Activated CD8-positive, alpha-beta T cell treated with anti-CD3 and anti-CD28 coated beads for 36 hours (primary cell): Measurements from ENCODE around the gene PAMR1. TPM values are rescaled to one million over a fixed set of nuclear protein-coding genes. Genes with fewer than 3 reads are reported as not detected.

Experiments
- ATAC-seq: fragments of 200-7000 bp; cut with Tn5 transposase; one replicate; pipeline ENCODE4 v1.10.0; 2021; ENCODE audit warnings: mild to moderate bottlenecking, moderate library complexity
- CTCF ChIA-PET: fragments of 350-600 bp; sonication (Branson Sonifier 250); formaldehyde crosslinking; loops from one replicate; lab custom pipeline; 2021; ENCODE audit warnings: antibody characterized with exemption; lab: Charles Lee
- POLR2A ChIA-PET: fragments of 350-600 bp; sonication (Branson Sonifier 250); formaldehyde crosslinking; loops from one replicate; lab custom pipeline; 2021; ENCODE audit warnings: antibody characterized with exemption; lab: Charles Lee
- DNase-seq: peaks from one replicate; pipeline ENCODE4 v3.0.0-alpha.2; 2020
- H3K27ac Mint-ChIP-seq: one replicate; pipeline ENCODE4 v1.8.0; 2021; ENCODE audit warnings: mild to moderate bottlenecking, mixed read lengths
- H3K27me3 Mint-ChIP-seq: one replicate; pipeline ENCODE4 v1.8.0; 2021; ENCODE audit warnings: mixed read lengths
- H3K36me3 Mint-ChIP-seq: one replicate; pipeline ENCODE4 v1.8.0; 2021; ENCODE audit warnings: low read depth, mixed read lengths
- H3K4me1 Mint-ChIP-seq: one replicate; pipeline ENCODE4 v1.8.0; 2021; ENCODE audit warnings: low read depth, mixed read lengths
- H3K4me3 Mint-ChIP-seq: one replicate; pipeline ENCODE4 v1.8.0; 2021; ENCODE audit warnings: mild to moderate bottlenecking, moderate library complexity, mixed read lengths
- H3K9me3 Mint-ChIP-seq: one replicate; pipeline ENCODE4 v1.8.0; 2021; ENCODE audit warnings: mixed read lengths
- intact Hi-C: fragments of 100-400 bp; cut with micrococcal nuclease; formaldehyde crosslinking; loops from one replicate; pipeline ENCODE4 v1.10.0; 2022
- total RNA-seq, 2 experiments: library from RNA; stranded (reverse); gene quantifications; one replicate each; pipeline ENCODE4 v1.2.3, GENCODE V29; 2021
- TF ChIP-seq, protein P1 (sequence below): fragments of 200-600 bp; IDR thresholded peaks from one replicate; pipeline ENCODE4 v1.8.0; 2022; ENCODE audit warnings: antibody characterized with exemption, mild to moderate bottlenecking

The PAMR1 gene
- total RNA-seq, 2 experiments from 2014 or later = not detected

DNA sequence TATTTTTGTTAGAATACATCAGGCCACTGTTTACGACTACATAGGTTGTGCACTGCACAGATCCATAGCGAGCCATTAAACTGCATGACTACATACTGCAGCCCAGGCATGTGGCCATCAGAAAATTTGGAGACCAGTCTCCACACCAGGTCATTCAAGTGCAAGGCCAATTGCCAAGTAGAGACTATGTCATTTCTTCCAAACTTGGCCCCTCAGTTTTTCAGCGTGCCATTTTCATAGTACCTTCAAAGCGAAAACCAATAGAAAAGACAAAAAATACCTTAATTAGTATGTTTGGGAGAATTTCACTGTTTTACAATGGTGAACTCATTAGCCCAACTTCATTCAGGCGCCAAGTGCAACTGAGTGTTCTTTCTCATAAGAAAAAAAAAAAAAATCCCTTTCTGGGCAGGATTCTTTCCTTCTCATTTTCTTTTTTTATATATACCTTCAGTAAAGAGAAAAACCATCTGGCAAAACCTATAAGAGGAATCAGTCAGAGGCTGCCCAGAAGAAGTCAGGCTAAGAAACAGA lies 30.4 kb downstream of the PAMR1 start:
- no peak overlapping the region for H3K4me3 Mint-ChIP-seq
- no peaks in the 10 kb centered on the region for H3K4me1 Mint-ChIP-seq
- DNase-seq (no peak), ATAC-seq (no peak)
- ChIA-PET CTCF (interaction anchor here (2.9 kb wide), 1 partner anchor 10 kb away, joined by 12 read pairs; no protein-coding TSS in a partner anchor), POLR2A (no interaction called here)
- H3K27ac Mint-ChIP-seq = no peak overlapping the region
- TF ChIP-seq, protein P1, sequence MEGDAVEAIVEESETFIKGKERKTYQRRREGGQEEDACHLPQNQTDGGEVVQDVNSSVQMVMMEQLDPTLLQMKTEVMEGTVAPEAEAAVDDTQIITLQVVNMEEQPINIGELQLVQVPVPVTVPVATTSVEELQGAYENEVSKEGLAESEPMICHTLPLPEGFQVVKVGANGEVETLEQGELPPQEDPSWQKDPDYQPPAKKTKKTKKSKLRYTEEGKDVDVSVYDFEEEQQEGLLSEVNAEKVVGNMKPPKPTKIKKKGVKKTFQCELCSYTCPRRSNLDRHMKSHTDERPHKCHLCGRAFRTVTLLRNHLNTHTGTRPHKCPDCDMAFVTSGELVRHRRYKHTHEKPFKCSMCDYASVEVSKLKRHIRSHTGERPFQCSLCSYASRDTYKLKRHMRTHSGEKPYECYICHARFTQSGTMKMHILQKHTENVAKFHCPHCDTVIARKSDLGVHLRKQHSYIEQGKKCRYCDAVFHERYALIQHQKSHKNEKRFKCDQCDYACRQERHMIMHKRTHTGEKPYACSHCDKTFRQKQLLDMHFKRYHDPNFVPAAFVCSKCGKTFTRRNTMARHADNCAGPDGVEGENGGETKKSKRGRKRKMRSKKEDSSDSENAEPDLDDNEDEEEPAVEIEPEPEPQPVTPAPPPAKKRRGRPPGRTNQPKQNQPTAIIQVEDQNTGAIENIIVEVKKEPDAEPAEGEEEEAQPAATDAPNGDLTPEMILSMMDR = no peak
- H3K27me3 Mint-ChIP-seq = peaks cover 11% of the 10 kb centered on the region
- no peaks in the 10 kb centered on the region for H3K36me3 Mint-ChIP-seq
- intact Hi-C loops = no loop called here
- H3K9me3 Mint-ChIP-seq = no peaks in the 10 kb centered on the region

GRCh38 chr11:35491231-35491871 lies 34.1 kb downstream of the PAMR1 start:
- no peak for ATAC-seq
- intact Hi-C loops = no loop called here

GRCh38 chr11:35488117-35488516 lies 37.3 kb downstream of the PAMR1 start:
- Mint-ChIP-seq H3K4me3 (no peak overlapping the region), H3K4me1 (no peaks in the 10 kb centered on the region), H3K27ac (no peak overlapping the region), H3K36me3 (no peaks in the 10 kb centered on the region), H3K9me3 (peaks cover under 1% of the 10 kb centered on the region), H3K27me3 (peaks cover 26% of the 10 kb centered on the region)
- TF ChIP-seq, protein P1 = no peak
- DNase-seq (no peak), ATAC-seq (no peak)
- intact Hi-C loops = no loop called here
- CTCF ChIA-PET = interaction anchor here (1.1 to 1.3 kb wide), 5 partner anchors 20 to 769 kb away, joined by 3 to 6 read pairs (median 3); no protein-coding TSS in a partner anchor
- POLR2A ChIA-PET = interaction anchor here (0.8 kb wide), 1 partner anchor 54 kb away, joined by 4 read pairs; no protein-coding TSS in a partner anchor

More at GRCh38 chr11:35491231-35491871, 34.1 kb downstream of the PAMR1 start:
- no peaks in the 10 kb centered on the region for H3K9me3 Mint-ChIP-seq
- no peaks in the 10 kb centered on the region for H3K4me1 Mint-ChIP-seq
- peaks cover 18% of the 10 kb centered on the region for H3K27me3 Mint-ChIP-seq
- ChIA-PET POLR2A (no interaction called here), CTCF (interaction anchor here (1.1 kb wide), 1 partner anchor 18 kb away, joined by 3 read pairs; no protein-coding TSS in a partner anchor)
- DNase-seq = no peak
- TF ChIP-seq, protein P1 = no peak
- no peak overlapping the region for H3K27ac Mint-ChIP-seq
- no peaks in the 10 kb centered on the region for H3K36me3 Mint-ChIP-seq
- H3K4me3 Mint-ChIP-seq = no peak overlapping the region

DNA sequence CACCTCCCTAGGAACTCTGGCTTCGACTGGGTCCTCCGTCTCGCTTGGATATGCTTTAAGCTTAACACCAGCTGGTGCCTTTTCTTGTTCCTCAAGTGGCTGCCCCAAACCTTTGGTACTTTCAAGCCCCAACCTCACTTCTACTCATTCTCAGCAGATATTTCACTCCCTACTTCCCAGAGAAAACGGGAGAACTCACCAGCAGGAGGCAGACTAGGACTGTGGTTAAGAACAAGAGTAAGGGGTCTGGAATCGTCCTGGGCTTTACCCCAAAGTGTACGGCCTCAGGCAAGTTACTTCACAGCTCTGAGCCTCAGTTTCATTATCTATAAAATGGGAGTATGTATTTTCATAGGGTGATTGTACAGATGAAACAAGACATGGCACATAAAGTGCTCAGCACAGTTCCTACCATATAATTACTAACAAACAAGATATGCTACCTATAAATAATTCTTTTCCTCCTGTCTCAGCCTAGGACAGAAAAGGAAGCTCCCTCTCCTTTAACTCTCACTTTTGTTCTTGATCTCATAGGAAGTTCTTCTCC lies 37.8 kb downstream of the PAMR1 start:
- no peak for ATAC-seq
- Mint-ChIP-seq H3K27ac (no peak overlapping the region), H3K4me3 (no peak overlapping the region), H3K27me3 (peaks cover 27% of the 10 kb centered on the region), H3K4me1 (no peaks in the 10 kb centered on the region), H3K9me3 (peaks cover 6% of the 10 kb centered on the region), H3K36me3 (no peaks in the 10 kb centered on the region)
- CTCF ChIA-PET = interaction anchor here (1.1 to 1.3 kb wide), 4 partner anchors 19 to 769 kb away, joined by 3 to 6 read pairs (median 4); no protein-coding TSS in a partner anchor
- DNase-seq = peak; percentile 16
- intact Hi-C loops = no loop called here
- POLR2A ChIA-PET = interaction anchor here (0.8 kb wide), 1 partner anchor 54 kb away, joined by 4 read pairs; no protein-coding TSS in a partner anchor
- TF ChIP-seq, protein P1 = peak; percentile 38
